Retinal pigment epithelial cell (primary cell): ENCODE data around the gene BASP1.

Experiments
- DNase-seq: peaks from one replicate; pipeline ENCODE4 v3.0.0-alpha.2; 2010; ENCODE audit warnings: low read depth
- H3K4me3 ChIP-seq: 2 replicates; pipeline ENCODE4 v1.5.1; 2011; ENCODE audit warnings: mild to moderate bottlenecking, low read length, control low read depth, moderate library complexity
- TF ChIP-seq, protein P1 (sequence below): conservative IDR thresholded peaks from 2 replicates; pipeline ENCODE4 v1.5.1; 2011; ENCODE audit warnings: low read depth, low read length, control low read depth, inconsistent platforms

BASP1 gene

DNA sequence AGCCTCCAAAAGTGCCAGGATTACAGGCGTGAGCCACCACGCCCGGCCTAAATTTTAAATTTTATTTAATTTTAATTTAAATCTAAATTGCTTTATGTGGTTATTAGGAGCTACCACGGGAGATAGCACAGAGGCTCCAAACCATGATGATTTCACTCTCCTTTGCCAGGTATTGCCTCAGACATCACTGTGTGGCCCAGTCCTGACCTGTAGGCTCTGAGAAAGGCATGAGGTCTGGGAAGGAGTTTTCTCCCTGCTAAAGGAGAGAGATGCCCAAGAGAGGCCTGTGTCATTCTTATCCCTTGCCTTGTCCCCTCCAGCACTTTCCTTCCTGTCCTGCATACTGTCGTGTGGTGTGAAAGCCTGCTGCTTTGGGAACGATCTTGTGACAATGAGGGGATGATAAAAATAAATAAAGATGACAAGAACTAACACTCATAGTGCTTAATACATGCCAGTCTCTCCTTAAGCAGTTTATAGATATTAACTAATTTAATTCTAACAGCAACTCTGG, 37.0 kb upstream of the BASP1 start:
- TF ChIP-seq, protein P1, sequence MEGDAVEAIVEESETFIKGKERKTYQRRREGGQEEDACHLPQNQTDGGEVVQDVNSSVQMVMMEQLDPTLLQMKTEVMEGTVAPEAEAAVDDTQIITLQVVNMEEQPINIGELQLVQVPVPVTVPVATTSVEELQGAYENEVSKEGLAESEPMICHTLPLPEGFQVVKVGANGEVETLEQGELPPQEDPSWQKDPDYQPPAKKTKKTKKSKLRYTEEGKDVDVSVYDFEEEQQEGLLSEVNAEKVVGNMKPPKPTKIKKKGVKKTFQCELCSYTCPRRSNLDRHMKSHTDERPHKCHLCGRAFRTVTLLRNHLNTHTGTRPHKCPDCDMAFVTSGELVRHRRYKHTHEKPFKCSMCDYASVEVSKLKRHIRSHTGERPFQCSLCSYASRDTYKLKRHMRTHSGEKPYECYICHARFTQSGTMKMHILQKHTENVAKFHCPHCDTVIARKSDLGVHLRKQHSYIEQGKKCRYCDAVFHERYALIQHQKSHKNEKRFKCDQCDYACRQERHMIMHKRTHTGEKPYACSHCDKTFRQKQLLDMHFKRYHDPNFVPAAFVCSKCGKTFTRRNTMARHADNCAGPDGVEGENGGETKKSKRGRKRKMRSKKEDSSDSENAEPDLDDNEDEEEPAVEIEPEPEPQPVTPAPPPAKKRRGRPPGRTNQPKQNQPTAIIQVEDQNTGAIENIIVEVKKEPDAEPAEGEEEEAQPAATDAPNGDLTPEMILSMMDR: no peak
- H3K4me3 ChIP-seq: no peak overlapping the region
- DNase-seq: no peak

DNA sequence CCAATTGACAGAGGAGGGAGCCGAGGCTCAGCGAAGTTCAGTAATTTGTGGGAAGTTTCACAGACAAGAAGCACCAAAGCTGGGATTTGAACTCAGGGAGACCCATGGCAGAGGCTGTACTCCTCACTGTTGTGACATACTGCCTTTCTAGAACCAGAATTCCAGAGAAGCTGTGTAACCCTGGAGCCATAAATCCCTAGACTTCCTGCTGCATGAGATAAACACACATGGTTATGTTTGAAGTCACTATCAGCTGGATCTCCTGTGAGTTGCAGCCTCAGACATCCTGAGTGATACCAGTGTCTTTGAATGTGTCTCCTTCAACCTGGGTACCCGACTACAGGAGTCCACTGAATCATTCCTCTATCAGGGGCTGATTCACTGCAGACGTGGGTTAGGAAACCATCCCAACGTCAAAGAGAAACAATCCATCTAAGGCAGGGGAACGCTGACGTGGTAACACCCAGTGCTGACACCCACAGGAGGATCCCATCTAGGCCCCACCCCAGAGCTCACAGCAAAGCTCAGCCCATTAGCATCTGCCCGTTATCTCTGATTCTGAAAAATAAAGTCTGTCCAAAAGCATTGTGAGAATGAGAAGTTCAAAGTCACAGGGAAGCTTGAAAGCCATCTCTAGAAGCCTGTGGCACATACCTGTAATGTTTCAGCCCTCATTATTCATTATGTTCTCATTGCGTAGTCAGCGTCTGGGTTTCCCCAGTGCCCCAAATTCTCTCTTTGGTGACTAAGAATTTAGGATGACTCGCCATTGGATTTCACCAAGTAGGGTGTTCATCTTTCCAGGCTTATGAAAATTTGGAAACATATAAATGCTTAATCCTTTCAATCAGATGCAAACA, 36.3 kb upstream of the BASP1 start:
- no peak overlapping the region for H3K4me3 ChIP-seq
- TF ChIP-seq, protein P1: no peak
- no peak for DNase-seq

DNA sequence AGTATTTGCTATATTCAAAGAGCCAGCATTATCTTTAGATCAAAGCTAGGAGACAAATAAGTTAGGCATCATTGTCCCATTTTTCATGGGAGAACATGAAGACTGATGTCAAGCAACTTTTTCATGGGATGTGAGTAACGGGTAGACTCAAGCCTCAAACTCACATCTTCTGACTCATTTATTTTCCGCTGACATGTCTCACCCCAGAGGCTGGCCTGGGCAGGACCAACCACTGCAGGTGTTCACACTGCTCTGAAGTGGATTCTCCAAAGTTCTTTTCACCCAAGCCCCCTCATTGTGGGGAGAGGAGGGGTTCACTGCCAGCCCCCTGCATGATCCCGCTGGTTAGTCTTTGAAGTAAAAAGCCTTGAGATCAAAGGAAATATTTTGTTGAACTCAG, 34.9 kb upstream of the BASP1 start:
- TF ChIP-seq, protein P1: no peak
- DNase-seq: no peak

DNA sequence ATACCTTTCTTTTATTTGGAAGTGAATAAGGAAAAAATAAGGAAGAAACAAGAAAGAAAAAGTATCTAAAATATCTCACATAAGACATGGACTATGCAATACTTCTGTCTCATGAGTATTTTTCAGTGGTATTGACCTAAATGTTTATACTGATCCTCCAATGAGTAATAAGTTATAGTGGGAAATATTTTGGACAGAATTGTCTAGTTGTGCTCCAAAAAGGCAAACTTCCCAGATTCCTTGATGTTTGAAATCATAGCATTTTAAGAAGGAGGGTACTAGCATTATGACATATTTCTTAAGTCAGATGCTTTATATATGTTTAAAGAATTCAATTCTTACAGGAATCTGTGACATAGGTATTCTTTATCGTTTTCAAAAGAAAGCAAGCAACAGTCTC, 34.5 kb upstream of the BASP1 start:
- no peak for DNase-seq
- TF ChIP-seq, protein P1: no peak
- H3K4me3 ChIP-seq: no peak overlapping the region

More for the DNA sequence above, 34.9 kb upstream of the BASP1 start:
- H3K4me3 ChIP-seq: no peak overlapping the region

DNA sequence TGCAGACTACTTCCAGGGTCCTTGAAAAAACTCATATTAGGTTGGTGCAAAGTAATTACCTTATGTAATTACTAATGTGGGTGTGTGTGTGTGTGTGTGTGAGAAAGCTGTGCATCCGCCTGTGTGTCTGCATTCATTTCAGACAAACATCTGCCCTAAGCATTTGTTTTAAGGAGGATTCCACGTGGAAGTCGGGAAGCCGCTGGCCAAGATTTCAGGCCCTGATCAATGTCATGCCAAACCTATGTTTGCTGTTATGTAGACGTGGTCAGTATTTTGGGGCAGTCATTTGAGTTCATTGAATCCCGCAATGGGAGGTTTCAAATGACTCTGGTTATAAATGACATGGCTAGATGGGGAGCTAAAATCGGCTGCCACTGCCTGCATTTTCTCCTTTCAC, 33.6 kb upstream of the BASP1 start:
- no peak overlapping the region for H3K4me3 ChIP-seq
- TF ChIP-seq, protein P1: no peak
- DNase-seq: no peak

DNA sequence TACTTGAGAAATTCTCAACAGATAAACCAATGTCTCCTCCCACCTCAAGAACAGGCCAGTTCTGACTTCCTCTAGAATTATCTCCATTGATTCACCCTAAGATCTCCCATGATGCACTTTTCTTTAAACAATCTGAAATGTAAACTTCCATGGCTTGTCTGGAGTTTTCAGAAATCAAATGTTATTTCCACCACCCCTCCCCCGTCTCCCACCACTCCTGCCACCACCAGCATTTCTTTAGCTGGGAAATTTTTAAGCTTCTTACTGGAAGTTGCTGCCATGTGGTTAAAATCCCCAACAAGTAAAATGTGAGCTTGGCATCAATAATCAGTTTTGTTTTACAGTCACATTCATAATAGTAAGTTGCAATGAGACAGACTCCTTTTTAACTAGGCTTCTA, 32.8 kb upstream of the BASP1 start:
- peak; percentile 80 for DNase-seq
- TF ChIP-seq, protein P1: no peak
- no peak overlapping the region for H3K4me3 ChIP-seq

DNA sequence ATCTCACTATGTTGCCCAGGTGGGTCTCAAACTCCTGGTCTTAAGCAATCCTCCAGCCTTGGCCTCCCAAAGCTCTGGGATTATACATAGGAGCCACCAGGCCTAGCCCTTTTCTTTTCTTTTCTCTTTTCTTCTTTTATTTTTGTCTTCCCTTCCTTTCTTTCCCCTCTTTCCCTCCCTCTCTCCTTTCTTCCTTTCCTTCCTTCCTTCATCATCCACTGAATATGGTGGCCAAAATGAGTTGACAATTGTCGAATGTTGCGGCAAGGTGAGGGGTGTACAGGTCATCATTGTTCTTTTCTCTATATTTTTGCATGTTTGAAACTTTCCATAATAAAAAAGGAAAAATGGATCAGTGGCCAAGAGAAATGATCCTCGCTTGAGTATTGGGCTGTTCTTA, 32.1 kb upstream of the BASP1 start:
- H3K4me3 ChIP-seq: no peak overlapping the region
- no peak for DNase-seq
- TF ChIP-seq, protein P1: no peak
